ENCODE measurements around the gene BCAS3.

BCAS3 gene

GRCh38 chr17:61275395-61275794, 597.7 kb downstream of the BCAS3 start:
- Histone ChIP-seq H3K14ac (ENCODE audit: low read length) (no peak overlapping the region), H3K23ac (ENCODE audit: low read length) (no peak overlapping the region), H2BK5ac (ENCODE audit: low read depth, low read length, poor library complexity) (no peak overlapping the region), H3K79me2 (ENCODE audit: control insufficient read depth, insufficient read depth, low read length, poor library complexity) (no peaks in the 10 kb centered on the region), H4K91ac (ENCODE audit: low read depth, low read length) (no peak overlapping the region), H3K4ac (ENCODE audit: low read depth, low read length) (no peak overlapping the region), H3K4me1 (ENCODE audit: control insufficient read depth in 1 of 2, insufficient read depth in 2 of 2, low read length in 2 of 2) (no peaks in the 10 kb centered on the region), H2BK120ac (ENCODE audit: insufficient read depth, low read length, poor library complexity) (no peak overlapping the region), H3K18ac (ENCODE audit: low read length) (no peak overlapping the region), H3K4me3 (ENCODE audit: low read depth, low read length) (no peak overlapping the region), H3K9ac (ENCODE audit: low read length) (no peak overlapping the region), H2AK5ac (ENCODE audit: low read length) (no peak overlapping the region), H3K36me3 (ENCODE audit: control insufficient read depth in 1 of 2, insufficient read depth in 2 of 2, low read length in 2 of 2) (no peaks in the 10 kb centered on the region), H3K9me3 (ENCODE audit: insufficient read depth, low read depth, low read length) (no peaks in the 10 kb centered on the region), H4K8ac (ENCODE audit: low read depth, low read length) (no peak overlapping the region), H4K12ac (ENCODE audit: low read depth, low read length) (no peak overlapping the region), H2BK12ac (ENCODE audit: low read length) (no peak overlapping the region), H3K79me1 (ENCODE audit: low read length) (no peaks in the 10 kb centered on the region), H2AFZ (ENCODE audit: insufficient read depth, low read length, poor library complexity) (no peak overlapping the region), H3K27ac (ENCODE audit: low read depth, low read length) (no peak overlapping the region), H3K27me3 (ENCODE audit: insufficient read depth, low read length) (no peaks in the 10 kb centered on the region), H3K4me2 (ENCODE audit: low read length) (no peak overlapping the region)
- no peak for DNase-seq
- no CpG with 5 or more reads among the region's 5 CpGs for WGBS (ENCODE audit: extremely low coverage, insufficient coverage, insufficient read length)

- Histone ChIP-seq H2AFZ (ENCODE audit: insufficient read depth, low read length, poor library complexity) (no peak overlapping the region), H3K27ac (ENCODE audit: low read depth, low read length) (no peak overlapping the region), H4K91ac (ENCODE audit: low read depth, low read length) (no peak overlapping the region), H3K9ac (ENCODE audit: low read length) (no peak overlapping the region), H2BK120ac (ENCODE audit: insufficient read depth, low read length, poor library complexity) (no peak overlapping the region), H2BK12ac (ENCODE audit: low read length) (no peak overlapping the region), H4K12ac (ENCODE audit: low read depth, low read length) (no peak overlapping the region), H3K18ac (ENCODE audit: low read length) (no peak overlapping the region), H3K79me2 (ENCODE audit: control insufficient read depth, insufficient read depth, low read length, poor library complexity) (no peaks in the 10 kb centered on the region), H3K4me3 (ENCODE audit: low read depth, low read length) (no peak overlapping the region), H3K4ac (ENCODE audit: low read depth, low read length) (no peak overlapping the region), H3K79me1 (ENCODE audit: low read length) (no peaks in the 10 kb centered on the region), H3K36me3 (ENCODE audit: control insufficient read depth in 1 of 2, insufficient read depth in 2 of 2, low read length in 2 of 2) (no peaks in the 10 kb centered on the region), H3K23ac (ENCODE audit: low read length) (no peak overlapping the region), H3K14ac (ENCODE audit: low read length) (no peak overlapping the region), H3K9me3 (ENCODE audit: insufficient read depth, low read depth, low read length) (no peaks in the 10 kb centered on the region), H3K27me3 (ENCODE audit: insufficient read depth, low read length) (no peaks in the 10 kb centered on the region), H2AK5ac (ENCODE audit: low read length) (no peak overlapping the region), H2BK5ac (ENCODE audit: low read depth, low read length, poor library complexity) (no peak overlapping the region), H4K8ac (ENCODE audit: low read depth, low read length) (no peak overlapping the region), H3K4me2 (ENCODE audit: low read length) (no peak overlapping the region), H3K4me1 (ENCODE audit: control insufficient read depth in 1 of 2, insufficient read depth in 2 of 2, low read length in 2 of 2) (no peaks in the 10 kb centered on the region)
- no CpG with 5 or more reads among the region's 2 CpGs for WGBS (ENCODE audit: extremely low coverage, insufficient coverage, insufficient read length)
- DNase-seq, result no peak
Observed at GRCh38 chr17:61276806-61277205, 599.2 kb downstream of the BCAS3 start.

- Histone ChIP-seq H3K23ac (ENCODE audit: low read length) (no peak overlapping the region), H3K4me1 (ENCODE audit: control insufficient read depth in 1 of 2, insufficient read depth in 2 of 2, low read length in 2 of 2) (peaks cover under 1 to 4% of the 10 kb centered on the region in 2 experiments), H3K14ac (ENCODE audit: low read length) (no peak overlapping the region), H3K18ac (ENCODE audit: low read length) (no peak overlapping the region), H3K4me2 (ENCODE audit: low read length) (no peak overlapping the region), H2BK5ac (ENCODE audit: low read depth, low read length, poor library complexity) (no peak overlapping the region), H2BK12ac (ENCODE audit: low read length) (no peak overlapping the region), H3K27ac (ENCODE audit: low read depth, low read length) (no peak overlapping the region), H4K91ac (ENCODE audit: low read depth, low read length) (no peak overlapping the region), H4K12ac (ENCODE audit: low read depth, low read length) (no peak overlapping the region), H3K36me3 (ENCODE audit: control insufficient read depth in 1 of 2, insufficient read depth in 2 of 2, low read length in 2 of 2) (no peaks in the 10 kb centered on the region), H2AK5ac (ENCODE audit: low read length) (no peak overlapping the region), H2AFZ (ENCODE audit: insufficient read depth, low read length, poor library complexity) (no peak overlapping the region), H3K4ac (ENCODE audit: low read depth, low read length) (no peak overlapping the region), H3K27me3 (ENCODE audit: insufficient read depth, low read length) (no peaks in the 10 kb centered on the region), H3K9me3 (ENCODE audit: insufficient read depth, low read depth, low read length) (no peaks in the 10 kb centered on the region), H4K8ac (ENCODE audit: low read depth, low read length) (no peak overlapping the region), H3K9ac (ENCODE audit: low read length) (no peak overlapping the region), H3K4me3 (ENCODE audit: low read depth, low read length) (no peak overlapping the region), H3K79me1 (ENCODE audit: low read length) (no peaks in the 10 kb centered on the region), H2BK120ac (ENCODE audit: insufficient read depth, low read length, poor library complexity) (no peak overlapping the region), H3K79me2 (ENCODE audit: control insufficient read depth, insufficient read depth, low read length, poor library complexity) (no peaks in the 10 kb centered on the region)
- no CpG with 5 or more reads among the region's 1 CpG for WGBS (ENCODE audit: extremely low coverage, insufficient coverage, insufficient read length)
- no peak for DNase-seq
Observed at GRCh38 chr17:61279476-61280145, 602.0 kb downstream of the BCAS3 start.

GRCh38 chr17:61280338-61280737, 602.7 kb downstream of the BCAS3 start:
- Histone ChIP-seq H3K14ac (ENCODE audit: low read length) (no peak overlapping the region), H2BK120ac (ENCODE audit: insufficient read depth, low read length, poor library complexity) (no peak overlapping the region), H3K4me1 (ENCODE audit: control insufficient read depth in 1 of 2, insufficient read depth in 2 of 2, low read length in 2 of 2) (peaks cover 5 to 9% of the 10 kb centered on the region in 2 experiments), H3K79me1 (ENCODE audit: low read length) (no peaks in the 10 kb centered on the region), H4K8ac (ENCODE audit: low read depth, low read length) (no peak overlapping the region), H3K27me3 (ENCODE audit: insufficient read depth, low read length) (no peaks in the 10 kb centered on the region), H3K23ac (ENCODE audit: low read length) (no peak overlapping the region), H2AFZ (ENCODE audit: insufficient read depth, low read length, poor library complexity) (no peak overlapping the region), H3K9ac (ENCODE audit: low read length) (no peak overlapping the region), H3K27ac (ENCODE audit: low read depth, low read length) (no peak overlapping the region), H3K4ac (ENCODE audit: low read depth, low read length) (no peak overlapping the region), H4K12ac (ENCODE audit: low read depth, low read length) (no peak overlapping the region), H3K18ac (ENCODE audit: low read length) (no peak overlapping the region), H3K4me2 (ENCODE audit: low read length) (no peak overlapping the region), H2BK5ac (ENCODE audit: low read depth, low read length, poor library complexity) (no peak overlapping the region), H2AK5ac (ENCODE audit: low read length) (no peak overlapping the region), H3K9me3 (ENCODE audit: insufficient read depth, low read depth, low read length) (no peaks in the 10 kb centered on the region), H3K79me2 (ENCODE audit: control insufficient read depth, insufficient read depth, low read length, poor library complexity) (no peaks in the 10 kb centered on the region), H4K91ac (ENCODE audit: low read depth, low read length) (no peak overlapping the region), H3K4me3 (ENCODE audit: low read depth, low read length) (no peak overlapping the region), H2BK12ac (ENCODE audit: low read length) (no peak overlapping the region), H3K36me3 (ENCODE audit: control insufficient read depth in 1 of 2, insufficient read depth in 2 of 2, low read length in 2 of 2) (no peaks in the 10 kb centered on the region)
- DNase-seq, result no peak
